Astrocyte (in vitro differentiated cells and primary cell): Measurements from ENCODE around the gene CDC26.

Experiments
- EZH2 ChIP-seq: IDR thresholded peaks from 2 replicates; pipeline ENCODE4 v1.6.1; 2012; ENCODE audit warnings: mild to moderate bottlenecking, low read length, inconsistent platforms; ENCODE audit not compliant: insufficient read depth
- TF ChIP-seq, protein P1 (sequence below): IDR thresholded peaks from 2 replicates; pipeline ENCODE4 v1.5.1; 2011; ENCODE audit warnings: low read depth, mild to moderate bottlenecking, inconsistent platforms, low read length, moderate library complexity; ENCODE audit not compliant: insufficient read depth

- TF ChIP-seq, protein P1, sequence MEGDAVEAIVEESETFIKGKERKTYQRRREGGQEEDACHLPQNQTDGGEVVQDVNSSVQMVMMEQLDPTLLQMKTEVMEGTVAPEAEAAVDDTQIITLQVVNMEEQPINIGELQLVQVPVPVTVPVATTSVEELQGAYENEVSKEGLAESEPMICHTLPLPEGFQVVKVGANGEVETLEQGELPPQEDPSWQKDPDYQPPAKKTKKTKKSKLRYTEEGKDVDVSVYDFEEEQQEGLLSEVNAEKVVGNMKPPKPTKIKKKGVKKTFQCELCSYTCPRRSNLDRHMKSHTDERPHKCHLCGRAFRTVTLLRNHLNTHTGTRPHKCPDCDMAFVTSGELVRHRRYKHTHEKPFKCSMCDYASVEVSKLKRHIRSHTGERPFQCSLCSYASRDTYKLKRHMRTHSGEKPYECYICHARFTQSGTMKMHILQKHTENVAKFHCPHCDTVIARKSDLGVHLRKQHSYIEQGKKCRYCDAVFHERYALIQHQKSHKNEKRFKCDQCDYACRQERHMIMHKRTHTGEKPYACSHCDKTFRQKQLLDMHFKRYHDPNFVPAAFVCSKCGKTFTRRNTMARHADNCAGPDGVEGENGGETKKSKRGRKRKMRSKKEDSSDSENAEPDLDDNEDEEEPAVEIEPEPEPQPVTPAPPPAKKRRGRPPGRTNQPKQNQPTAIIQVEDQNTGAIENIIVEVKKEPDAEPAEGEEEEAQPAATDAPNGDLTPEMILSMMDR, result no peak
- TF ChIP-seq EZH2, result no peak
Observed at GRCh38 chr9:113293285-113293878, 18.0 kb upstream of the CDC26 start.
